GM21515 (cell line): ENCODE data around the gene FGF14.

Experiments
- ATAC-seq: cut with Tn5 transposase; IDR thresholded peaks from one replicate; pipeline ENCODE4 v1.9.1; 2021; ENCODE audit not compliant: unreplicated experiment

FGF14 gene

DNA sequence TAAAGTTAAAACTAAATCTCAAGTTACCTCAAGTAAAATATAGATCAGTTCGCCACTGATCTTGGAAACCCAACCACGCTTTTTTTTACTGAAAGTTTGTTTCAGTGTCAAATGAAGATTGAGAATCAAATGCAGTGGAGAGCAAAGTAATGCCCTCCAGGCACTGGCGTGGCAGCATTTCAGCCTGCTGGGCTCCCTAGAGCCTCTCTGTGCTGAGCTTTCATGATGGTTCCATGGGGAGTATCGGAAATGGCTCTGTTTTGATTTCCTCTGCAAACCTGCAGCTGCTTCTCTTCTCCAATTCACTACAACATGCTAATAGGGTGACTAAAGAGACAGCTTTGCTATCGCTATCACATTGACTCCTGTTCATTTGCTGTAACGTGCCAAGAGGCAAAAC lies 141.6 kb downstream of the FGF14 start:
- no peak for ATAC-seq

GRCh38 chr13:102255409-102255808 lies 146.4 kb downstream of the FGF14 start:
- ATAC-seq, result no peak

DNA sequence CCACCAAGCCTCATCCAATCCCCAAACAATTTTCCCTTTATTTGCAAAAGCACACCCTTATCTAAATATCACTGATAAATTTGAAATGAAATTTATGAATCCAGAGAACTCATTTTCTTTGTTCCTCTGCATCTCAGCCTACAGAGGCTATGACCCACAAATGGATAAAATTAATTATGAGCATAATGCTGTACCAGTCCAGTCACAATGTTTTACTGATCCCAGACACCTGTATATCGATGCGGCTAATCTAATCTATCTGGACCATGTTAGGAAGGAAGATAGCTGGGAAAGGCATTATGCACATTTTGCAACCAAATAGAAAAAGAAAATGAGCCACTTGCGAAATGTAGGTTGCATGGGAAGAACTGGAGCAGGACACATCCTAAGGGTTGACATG lies 150.0 kb downstream of the FGF14 start:
- no peak for ATAC-seq

DNA sequence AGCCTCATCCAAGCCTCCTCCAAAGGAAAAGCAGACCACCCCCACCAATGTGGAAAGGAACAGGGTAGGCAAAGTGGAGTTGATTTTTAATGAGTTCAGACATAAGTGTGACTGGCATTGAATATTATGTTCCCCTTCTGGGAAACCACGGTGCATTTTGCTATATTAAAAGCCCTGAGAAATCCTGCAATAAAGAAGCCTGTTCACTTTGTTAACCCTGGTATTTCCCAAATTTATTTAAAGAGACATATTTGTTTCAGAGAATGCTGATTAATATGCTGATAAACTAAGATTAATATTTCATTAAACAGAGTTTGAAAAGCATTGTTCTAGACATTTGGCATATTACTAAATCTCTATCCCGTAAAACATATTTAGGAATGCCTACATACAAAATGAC lies 151.4 kb downstream of the FGF14 start:
- no peak for ATAC-seq

- ATAC-seq, result no peak
These were observed 157.1 kb downstream of the FGF14 start for GRCh38 chr13:102244607-102245227.

GRCh38 chr13:102240110-102240509 lies 161.7 kb downstream of the FGF14 start:
- ATAC-seq, result no peak

DNA sequence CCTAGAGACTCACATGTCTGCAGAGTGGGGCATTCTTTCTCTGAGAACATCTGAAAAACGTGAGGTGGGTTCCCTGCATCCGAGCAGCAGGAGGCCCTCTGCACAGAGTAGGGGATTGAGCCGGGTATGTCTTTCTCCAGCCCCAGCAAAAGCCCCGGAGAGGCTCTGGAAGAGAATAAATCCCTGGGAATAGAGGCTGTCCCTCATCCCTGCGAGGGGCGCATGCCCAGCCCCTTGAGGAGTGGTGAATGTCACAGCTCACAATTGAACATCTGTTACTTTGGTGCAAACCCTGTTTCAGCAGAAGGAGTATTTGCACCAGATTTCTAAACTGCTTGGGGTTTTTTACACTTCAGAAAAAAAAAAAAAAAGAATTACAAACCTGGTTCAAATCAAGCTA lies 164.6 kb downstream of the FGF14 start:
- no peak for ATAC-seq

GRCh38 chr13:102236830-102237229 lies 165.0 kb downstream of the FGF14 start:
- no peak for ATAC-seq

DNA sequence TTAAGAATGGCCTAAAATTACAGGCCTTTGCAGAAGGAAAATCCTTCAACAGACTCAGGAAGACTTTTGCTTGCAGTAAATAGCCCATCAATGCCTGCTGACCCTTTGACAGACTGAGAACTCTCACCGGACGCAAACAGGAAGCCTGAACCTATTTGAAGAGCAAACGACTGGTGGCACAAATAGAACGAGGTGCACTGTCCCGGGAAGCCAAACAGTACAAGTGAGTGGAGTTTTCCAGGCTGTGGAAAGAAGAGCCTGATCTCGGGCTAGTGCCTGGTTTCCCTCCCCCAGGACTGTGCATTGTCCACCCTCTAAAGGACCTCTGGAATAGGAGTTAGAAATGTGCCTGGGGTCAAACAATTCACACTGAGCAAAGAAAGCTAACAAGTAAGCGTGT lies 165.5 kb downstream of the FGF14 start:
- ATAC-seq, result no peak

DNA sequence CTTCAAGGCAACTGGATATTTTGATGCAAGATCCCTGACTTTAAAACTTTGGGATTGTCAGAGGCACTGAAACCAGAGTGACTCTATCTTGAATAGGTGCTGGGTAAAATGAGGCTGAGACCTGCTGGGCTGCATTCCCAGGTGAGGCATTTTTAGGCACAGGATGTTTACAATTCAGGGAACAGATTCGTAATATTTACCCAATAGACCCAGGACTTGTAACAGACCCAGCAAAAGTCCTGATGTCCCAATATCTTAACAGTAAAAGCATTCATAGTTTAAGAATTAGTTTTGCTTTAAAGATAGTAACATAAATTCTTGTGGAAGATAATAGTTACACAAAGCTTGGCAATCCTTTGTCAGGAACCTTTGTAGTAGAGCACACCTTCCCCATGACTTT lies 166.2 kb downstream of the FGF14 start:
- ATAC-seq, result no peak

DNA sequence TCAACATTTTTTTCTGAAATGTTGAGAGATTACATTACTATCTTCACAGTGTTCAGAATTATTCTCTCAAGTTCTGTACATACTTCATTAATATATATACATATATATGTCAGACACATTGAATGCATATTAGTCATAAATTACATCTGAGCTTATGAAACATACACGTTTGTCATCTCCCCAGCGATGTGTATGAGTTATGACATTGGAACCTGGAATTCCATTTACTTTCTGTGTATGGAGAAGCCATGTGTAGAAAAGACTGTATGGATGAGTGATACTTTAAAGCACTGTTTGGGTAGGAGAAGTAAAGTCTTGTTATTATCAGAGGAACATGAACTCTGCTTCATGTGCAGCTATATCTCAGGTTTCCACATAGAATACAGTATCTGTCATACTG lies 167.2 kb downstream of the FGF14 start:
- ATAC-seq, result no peak

DNA sequence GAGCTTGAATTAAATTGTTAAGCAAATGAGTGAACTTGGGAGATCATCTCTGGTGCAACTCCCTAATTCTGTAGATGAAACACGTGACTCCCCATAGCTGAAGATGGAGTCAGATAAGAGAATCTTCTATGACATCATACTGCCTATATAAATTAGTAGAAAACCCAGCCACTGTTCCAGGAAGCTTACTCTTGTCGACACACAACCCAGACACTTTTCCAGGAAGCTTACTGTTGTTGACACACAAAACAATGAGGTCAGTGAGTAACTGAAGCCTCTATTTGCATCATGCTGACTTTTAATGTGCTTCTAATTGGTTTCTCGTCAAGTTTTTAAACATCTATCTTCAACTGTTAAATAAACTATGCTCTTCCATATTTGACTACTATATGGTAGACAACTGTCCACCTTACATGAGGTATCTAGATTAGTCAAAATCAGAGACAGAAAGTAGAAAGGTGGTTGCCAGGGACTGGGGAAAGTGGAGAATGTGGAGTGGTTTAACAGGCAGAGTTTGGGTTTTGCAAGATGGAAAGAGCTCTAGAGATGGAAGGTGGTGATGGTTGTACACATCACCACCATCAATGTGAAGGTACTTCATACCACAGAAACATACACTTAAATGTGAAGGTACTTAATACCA lies 168.2 kb downstream of the FGF14 start:
- ATAC-seq, result no peak

GRCh38 chr13:102231479-102231878 lies 170.4 kb downstream of the FGF14 start:
- ATAC-seq, result no peak

DNA sequence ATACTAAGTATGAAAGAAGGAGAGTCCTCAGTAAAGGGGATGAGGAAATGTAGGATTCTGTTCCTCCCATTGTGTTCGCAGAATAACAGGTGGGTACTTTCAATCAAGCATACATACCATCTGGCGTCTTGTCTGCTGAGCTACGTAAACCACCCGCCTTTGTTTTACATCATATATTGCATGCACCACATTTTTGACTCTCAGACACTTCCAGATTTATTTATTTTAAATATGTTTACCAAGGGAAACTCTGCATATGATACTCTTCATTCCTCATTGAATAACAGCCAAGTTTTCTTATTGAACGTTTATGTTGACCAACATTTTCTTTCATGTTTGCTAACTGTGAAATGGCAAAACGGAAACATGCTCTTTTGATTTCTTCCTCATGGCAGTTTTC lies 174.1 kb downstream of the FGF14 start:
- ATAC-seq, result no peak

DNA sequence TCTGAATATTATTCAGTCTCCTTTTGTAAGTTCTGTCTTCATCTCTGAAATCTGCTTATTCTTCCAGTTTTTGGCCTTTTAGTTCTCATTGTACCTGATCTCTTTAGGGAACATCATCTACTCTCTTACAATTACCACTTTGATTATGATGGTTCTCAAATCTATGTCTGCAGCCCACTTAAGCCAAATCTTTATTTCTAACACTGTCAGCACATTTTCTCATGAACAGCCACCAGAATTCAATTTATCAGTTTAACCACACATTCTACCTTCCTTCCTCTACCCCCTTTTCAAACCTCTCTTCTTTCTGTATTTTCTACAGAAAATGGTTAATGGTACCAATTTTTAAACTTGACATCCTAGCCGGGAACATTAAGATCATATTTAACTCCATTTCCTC lies 175.3 kb downstream of the FGF14 start:
- ATAC-seq, result no peak

DNA sequence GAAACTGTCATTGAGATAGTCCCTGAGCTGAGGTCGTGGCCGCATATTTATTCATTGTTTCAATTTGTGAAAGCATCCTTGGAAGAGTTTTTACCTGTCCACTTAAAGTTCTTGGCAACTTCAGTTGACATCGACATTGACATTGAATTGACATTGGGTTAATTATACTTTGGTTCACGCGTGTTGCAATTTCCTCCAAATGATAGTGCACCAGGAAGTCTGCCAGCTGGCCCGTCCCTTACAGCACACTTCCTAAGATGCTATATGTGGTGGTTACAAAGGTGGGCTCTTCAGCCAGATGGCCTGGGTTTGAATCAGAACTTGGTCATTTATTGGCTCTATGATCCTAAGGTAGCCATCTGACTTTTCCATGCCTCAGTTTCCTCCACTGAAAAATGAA lies 176.0 kb downstream of the FGF14 start:
- no peak for ATAC-seq

- ATAC-seq, result no peak
These were observed 181.1 kb downstream of the FGF14 start for GRCh38 chr13:102220681-102221228.

DNA sequence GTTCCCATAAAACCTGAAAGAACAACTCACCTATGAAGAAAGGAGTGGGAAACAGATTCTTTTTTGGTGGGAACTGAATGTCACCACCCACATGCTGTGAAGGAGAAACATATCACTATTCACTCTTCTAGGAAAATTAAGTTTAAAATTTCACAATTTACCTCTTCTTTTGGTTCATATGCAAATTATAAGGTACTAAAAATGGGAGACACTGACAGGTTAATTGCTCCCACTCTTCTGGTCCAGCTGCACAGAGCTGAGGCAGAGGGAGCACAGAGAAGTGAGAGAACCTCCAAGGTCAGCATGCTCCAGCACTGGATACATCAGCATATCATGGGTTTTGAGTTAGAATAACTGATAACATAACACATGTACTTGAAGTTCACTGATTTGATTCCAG lies 186.9 kb downstream of the FGF14 start:
- no peak for ATAC-seq

DNA sequence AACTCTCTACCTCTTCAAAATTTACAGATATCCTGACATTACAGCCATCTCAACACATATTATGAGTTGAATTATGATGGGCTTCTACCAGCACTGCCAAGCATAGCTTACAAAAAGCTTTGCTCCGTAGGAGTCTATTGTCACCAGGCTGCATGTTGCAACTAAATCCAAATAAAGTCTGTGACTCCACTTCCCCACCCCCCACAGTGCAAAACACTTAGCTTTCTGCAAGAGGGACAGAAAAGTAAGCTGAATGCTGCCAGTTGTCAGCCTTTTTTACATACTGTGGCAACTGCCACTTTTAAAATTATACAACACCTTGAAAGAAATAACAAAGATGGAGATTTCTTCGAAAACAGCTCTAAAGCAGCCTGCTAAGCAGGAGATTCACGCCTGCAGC lies 189.1 kb downstream of the FGF14 start:
- ATAC-seq, result no peak

- no peak for ATAC-seq
These were observed 193.5 kb downstream of the FGF14 start for GRCh38 chr13:102208347-102208746.

GRCh38 chr13:102207680-102208342 lies 194.0 kb downstream of the FGF14 start:
- ATAC-seq, result no peak

DNA sequence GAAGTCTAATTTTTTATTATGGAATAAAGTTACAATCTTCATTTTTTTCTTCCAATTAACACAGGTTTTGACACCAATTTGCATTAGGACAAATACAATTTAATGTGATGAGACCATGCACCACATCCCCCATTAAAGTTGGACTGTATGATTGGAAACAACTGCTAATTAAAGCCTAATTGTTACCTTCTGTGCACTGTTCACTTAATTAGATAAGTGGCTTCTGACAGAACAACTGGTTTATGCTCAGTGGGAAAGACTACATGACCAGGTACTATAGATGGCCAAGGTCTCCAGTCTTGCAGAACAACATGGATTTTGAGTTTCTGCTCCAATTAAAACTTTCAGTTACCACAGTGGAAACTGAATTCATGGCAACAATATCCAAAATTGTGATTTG lies 198.1 kb downstream of the FGF14 start:
- ATAC-seq, result no peak
